Measurements from ENCODE around the gene BOC. TPM values are rescaled to one million over a fixed set of nuclear protein-coding genes. Genes with fewer than 3 reads are reported as not detected.
A peak's percentile ranks its signal among the peaks of the same experiment; 100 is the strongest.

The BOC gene
- total and polyA plus RNA-seq, 10 of the 15 experiments (the other 5 are each of a cell fraction or from before 2014, with no cell fraction given), result 0.18 TPM; not detected in 9

DNA sequence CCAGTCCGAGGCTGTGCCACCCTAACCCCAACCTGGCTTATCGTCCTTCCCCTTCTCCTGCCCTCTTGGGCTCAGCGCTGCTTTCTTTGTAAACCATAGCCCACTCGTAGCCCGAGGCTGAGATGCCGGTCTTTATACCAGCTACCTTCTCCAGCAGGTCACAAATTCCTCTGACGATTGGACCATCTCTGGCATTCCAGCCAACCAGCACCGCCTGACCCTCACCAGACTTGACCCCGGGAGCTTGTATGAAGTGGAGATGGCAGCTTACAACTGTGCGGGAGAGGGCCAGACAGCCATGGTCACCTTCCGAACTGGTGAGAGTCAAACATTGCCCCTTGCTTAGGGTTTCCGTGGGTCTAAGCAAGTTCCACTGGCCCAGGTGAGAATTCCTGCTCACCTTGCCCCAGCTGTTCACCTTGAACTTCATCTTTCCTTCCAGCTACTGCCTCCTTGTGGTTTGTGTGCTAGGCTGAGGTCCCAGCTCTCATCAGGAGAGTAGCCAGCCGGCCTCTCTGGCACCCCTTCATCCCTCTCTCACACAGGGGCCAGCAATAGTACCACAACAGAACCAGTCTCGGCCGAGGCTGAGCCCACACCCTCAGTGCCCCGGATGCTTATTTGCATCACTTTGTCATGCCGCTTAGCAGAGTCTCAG is 66.7 kb downstream of the BOC start:
- ATAC-seq (peak; percentile 9; the same call in 2 of the 3 replicates), FAIRE-seq (peak; percentile 52), DNase-seq (ENCODE audit: low read depth, low spot score) (no peak)
- TF ChIP-seq, protein P1, sequence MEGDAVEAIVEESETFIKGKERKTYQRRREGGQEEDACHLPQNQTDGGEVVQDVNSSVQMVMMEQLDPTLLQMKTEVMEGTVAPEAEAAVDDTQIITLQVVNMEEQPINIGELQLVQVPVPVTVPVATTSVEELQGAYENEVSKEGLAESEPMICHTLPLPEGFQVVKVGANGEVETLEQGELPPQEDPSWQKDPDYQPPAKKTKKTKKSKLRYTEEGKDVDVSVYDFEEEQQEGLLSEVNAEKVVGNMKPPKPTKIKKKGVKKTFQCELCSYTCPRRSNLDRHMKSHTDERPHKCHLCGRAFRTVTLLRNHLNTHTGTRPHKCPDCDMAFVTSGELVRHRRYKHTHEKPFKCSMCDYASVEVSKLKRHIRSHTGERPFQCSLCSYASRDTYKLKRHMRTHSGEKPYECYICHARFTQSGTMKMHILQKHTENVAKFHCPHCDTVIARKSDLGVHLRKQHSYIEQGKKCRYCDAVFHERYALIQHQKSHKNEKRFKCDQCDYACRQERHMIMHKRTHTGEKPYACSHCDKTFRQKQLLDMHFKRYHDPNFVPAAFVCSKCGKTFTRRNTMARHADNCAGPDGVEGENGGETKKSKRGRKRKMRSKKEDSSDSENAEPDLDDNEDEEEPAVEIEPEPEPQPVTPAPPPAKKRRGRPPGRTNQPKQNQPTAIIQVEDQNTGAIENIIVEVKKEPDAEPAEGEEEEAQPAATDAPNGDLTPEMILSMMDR (IDR thresholded peaks at IDR 0.05 in 2 of 3, conservative IDR thresholded peaks at IDR 0.05 in 1 of 3; ENCODE audit: control insufficient read depth in 2 of 3, extremely low read depth in 1 of 3, insufficient read depth in 1 of 3, low read depth in 3 of 3, low read length in 3 of 3), result peak in 1 of 3 experiments; percentile 37; a peak in 2 of 6 replicates
- TF ChIP-seq RAD21 (IDR thresholded peaks at IDR 0.05; ENCODE audit: insufficient read depth, low read depth, low read length) (peak; percentile 26; the same call in 1 of the 2 replicates), SMC3 (IDR thresholded peaks at IDR 0.05; ENCODE audit: borderline replicate concordance, low read length) (peak; percentile 34; the same call in 1 of the 2 replicates)
- TF ChIP-seq, protein P2, sequence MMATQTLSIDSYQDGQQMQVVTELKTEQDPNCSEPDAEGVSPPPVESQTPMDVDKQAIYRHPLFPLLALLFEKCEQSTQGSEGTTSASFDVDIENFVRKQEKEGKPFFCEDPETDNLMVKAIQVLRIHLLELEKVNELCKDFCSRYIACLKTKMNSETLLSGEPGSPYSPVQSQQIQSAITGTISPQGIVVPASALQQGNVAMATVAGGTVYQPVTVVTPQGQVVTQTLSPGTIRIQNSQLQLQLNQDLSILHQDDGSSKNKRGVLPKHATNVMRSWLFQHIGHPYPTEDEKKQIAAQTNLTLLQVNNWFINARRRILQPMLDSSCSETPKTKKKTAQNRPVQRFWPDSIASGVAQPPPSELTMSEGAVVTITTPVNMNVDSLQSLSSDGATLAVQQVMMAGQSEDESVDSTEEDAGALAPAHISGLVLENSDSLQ (IDR thresholded peaks at IDR 0.05), result no peak
- RAD21 ChIA-PET (ENCODE audit: unreplicated experiment), result interaction anchor here (1.0 to 1.4 kb wide), 2 partner anchors 9 to 10 kb away, joined by 3 to 4 read pairs; no protein-coding TSS in a partner anchor
- Histone ChIP-seq H3K4me1 (ENCODE audit: control insufficient read depth, insufficient read depth, low read length) (peaks cover 32% of the 10 kb centered on the region), H3K79me2 (ENCODE audit: control insufficient read depth, insufficient read depth, low read length) (no peaks in the 10 kb centered on the region), H4K20me1 (ENCODE audit: control insufficient read depth, insufficient read depth) (no peaks in the 10 kb centered on the region), H3K9ac (ENCODE audit: control insufficient read depth, insufficient read depth, low read length) (no peak overlapping the region; the same call in 1 of the 2 replicates), H3K36me3 (ENCODE audit: control insufficient read depth in 2 of 2, insufficient read depth in 2 of 2, low read length in 1 of 2) (no peaks in the 10 kb centered on the region), H3K4me3 (no peak overlapping the region), H2AFZ (ENCODE audit: control insufficient read depth, low read depth, low read length) (peak overlapping the region; percentile 31; the same call in 1 of the 2 replicates), H3K9me3 (replicated peaks; ENCODE audit: control insufficient read depth, insufficient read depth, low read length) (no peaks in the 10 kb centered on the region), H3K4me2 (ENCODE audit: control insufficient read depth, insufficient read depth) (peak overlapping the region; percentile 84), H3K27me3 (replicated peaks in 1 of 2; ENCODE audit: control insufficient read depth in 2 of 2, insufficient read depth in 2 of 2, low read length in 1 of 2) (no peaks in the 10 kb centered on the region), H3K27ac (ENCODE audit: control insufficient read depth, insufficient read depth) (no peak overlapping the region)
- POLR2A ChIA-PET, result no interaction called here
- 47% methylated on average over 15 of the region's 17 CpGs for WGBS (ENCODE audit: insufficient coverage, insufficient replicate concordance, low lambda C conversion rate, missing lambda C conversion rate)
- SMC1A ChIA-PET (ENCODE audit: uncharacterized antibody, unreplicated experiment), result interaction anchor here (0.6 to 3.3 kb wide), 5 partner anchors 10 to 242 kb away, joined by 3 to 19 read pairs (median 4); no protein-coding TSS in a partner anchor
- intact Hi-C loops (cut with micrococcal nuclease; ENCODE audit: unreplicated experiment), result no loop called here
- CTCF ChIA-PET, result interaction anchor here (1.0 to 4.8 kb wide), 5 partner anchors 11 to 243 kb away, joined by 3 to 34 read pairs (median 5); no protein-coding TSS in a partner anchor
- no TSS peak for BruUV-seq (replicated peaks)
- in situ Hi-C loops (cut with MboI), result no loop called here

Measured in GM12878 (cell line).